ENCODE data around the gene ZNF71. TPM values are rescaled to one million over a fixed set of nuclear protein-coding genes. Genes with fewer than 3 reads are reported as not detected.
A peak's percentile ranks its signal among the peaks of the same experiment; 100 is the strongest.

The ZNF71 gene
- total RNA-seq, 1 donor from 2014 or later = 10.0 TPM

DNA sequence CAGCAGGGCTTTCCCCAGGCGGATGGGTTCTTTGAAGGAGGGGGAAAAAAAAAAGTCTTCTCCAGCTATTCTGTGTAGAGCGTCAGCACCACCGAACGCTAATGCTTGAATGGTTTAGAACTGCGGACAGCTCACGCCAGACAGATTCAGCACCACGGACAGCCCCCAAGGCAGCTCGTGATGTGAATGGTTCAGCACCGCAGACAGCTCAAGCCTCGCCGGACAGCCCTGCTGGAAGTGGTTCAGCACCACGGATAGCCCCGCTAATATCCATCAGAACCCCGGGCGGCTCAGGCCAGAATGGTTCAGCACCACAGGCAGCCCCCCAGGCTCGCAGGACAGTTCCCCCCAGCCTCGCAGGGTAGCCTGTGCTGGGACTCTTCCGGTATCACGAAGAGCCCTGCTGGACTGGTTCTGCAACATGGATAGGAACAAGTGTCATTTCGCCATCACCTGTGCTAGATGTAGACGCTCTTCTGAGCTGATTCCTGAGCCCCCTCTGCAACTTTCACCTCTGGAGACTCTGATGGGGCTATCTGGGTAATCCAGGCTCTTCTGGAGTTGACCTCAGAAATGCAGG is 43.0 kb downstream of the ZNF71 start:
- no peaks in the 10 kb centered on the region for H3K4me1 Mint-ChIP-seq (ENCODE audit: low read depth)
- TF ChIP-seq, protein P1, sequence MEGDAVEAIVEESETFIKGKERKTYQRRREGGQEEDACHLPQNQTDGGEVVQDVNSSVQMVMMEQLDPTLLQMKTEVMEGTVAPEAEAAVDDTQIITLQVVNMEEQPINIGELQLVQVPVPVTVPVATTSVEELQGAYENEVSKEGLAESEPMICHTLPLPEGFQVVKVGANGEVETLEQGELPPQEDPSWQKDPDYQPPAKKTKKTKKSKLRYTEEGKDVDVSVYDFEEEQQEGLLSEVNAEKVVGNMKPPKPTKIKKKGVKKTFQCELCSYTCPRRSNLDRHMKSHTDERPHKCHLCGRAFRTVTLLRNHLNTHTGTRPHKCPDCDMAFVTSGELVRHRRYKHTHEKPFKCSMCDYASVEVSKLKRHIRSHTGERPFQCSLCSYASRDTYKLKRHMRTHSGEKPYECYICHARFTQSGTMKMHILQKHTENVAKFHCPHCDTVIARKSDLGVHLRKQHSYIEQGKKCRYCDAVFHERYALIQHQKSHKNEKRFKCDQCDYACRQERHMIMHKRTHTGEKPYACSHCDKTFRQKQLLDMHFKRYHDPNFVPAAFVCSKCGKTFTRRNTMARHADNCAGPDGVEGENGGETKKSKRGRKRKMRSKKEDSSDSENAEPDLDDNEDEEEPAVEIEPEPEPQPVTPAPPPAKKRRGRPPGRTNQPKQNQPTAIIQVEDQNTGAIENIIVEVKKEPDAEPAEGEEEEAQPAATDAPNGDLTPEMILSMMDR (IDR thresholded peaks at IDR 0.05) = no peak
- no peaks in the 10 kb centered on the region for H3K36me3 Mint-ChIP-seq (ENCODE audit: low read depth)
- H3K27me3 Mint-ChIP-seq (ENCODE audit: low read depth) = no peaks in the 10 kb centered on the region
- H3K9me3 Mint-ChIP-seq (ENCODE audit: low read depth) = peaks cover 45% of the 10 kb centered on the region
- no peak overlapping the region for H3K27ac Mint-ChIP-seq (ENCODE audit: unreplicated experiment)
- no peak overlapping the region for H3K4me3 Mint-ChIP-seq (ENCODE audit: unreplicated experiment)
- DNase-seq (ENCODE audit: low spot score) = no peak

DNA sequence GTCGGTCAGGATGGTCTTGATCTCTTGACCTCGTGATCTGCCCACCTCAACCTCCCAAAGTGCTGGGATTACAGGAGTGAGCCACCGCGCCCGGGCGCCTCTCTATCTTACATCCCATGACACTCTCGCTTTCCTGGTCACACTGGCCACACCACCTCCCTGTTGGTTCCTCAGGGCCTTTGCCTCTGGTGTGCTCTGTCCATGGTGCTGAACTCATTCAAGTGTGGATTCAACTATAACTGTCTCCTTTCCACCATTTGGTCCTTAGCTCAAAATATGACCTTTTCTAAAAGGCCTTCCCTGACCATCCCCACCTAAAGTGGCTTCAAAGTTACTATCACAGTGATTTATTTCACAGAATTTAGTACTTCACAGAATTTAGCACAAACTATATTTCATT is 44.1 kb downstream of the ZNF71 start:
- H3K27ac Mint-ChIP-seq (ENCODE audit: unreplicated experiment) = no peak overlapping the region
- H3K9me3 Mint-ChIP-seq (ENCODE audit: low read depth) = peaks cover 41% of the 10 kb centered on the region
- H3K36me3 Mint-ChIP-seq (ENCODE audit: low read depth) = no peaks in the 10 kb centered on the region
- no peaks in the 10 kb centered on the region for H3K4me1 Mint-ChIP-seq (ENCODE audit: low read depth)
- TF ChIP-seq, protein P1 (IDR thresholded peaks at IDR 0.05) = no peak
- H3K4me3 Mint-ChIP-seq (ENCODE audit: unreplicated experiment) = no peak overlapping the region
- no peaks in the 10 kb centered on the region for H3K27me3 Mint-ChIP-seq (ENCODE audit: low read depth)
- no peak for DNase-seq (ENCODE audit: low spot score)

DNA sequence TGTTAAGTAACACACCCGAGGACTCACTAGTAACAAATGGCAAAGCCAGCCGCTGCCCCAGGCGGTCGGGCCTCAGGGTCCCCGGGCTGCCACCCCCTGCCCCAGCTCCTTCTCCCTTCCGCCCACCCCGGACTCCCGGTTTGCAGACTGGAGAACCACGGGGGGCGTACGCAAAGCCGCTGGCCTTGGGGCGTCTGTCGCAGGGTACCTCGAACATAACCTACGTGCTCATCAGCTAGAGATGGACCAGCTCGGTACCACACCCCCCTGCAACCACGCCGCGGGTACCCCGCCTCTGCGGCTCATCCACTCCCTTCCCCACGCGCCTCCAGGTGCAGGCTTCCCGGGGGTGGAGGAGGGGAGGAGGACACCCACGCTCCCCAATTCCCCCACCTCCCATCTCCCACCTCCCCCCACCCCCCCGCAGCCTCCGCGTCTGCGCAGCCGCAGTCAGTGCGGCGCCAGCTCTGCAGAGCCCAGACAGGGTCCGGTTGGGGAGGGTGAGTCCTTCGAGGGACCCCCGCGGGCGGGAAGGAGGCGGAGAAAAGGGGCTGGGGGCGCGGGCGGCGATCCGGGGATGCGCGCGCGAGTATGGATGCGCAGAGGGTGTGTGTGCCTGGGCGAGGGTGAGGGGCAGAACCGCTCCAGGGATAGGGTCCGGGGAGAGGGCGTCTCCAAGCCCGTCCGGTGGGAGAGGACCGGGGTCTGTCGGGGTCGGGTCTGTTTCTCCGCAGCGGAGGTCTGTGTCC is 47.8 kb downstream of the ZNF71 start, which contains the start of gene SMIM17:
SMIM17 (plus strand) TSS at position 449 of the 749 bp plus-strand sequence. CDS start 2,509 bp downstream, outside the sequence.
- Mint-ChIP-seq H3K27ac (ENCODE audit: unreplicated experiment) (no peak within 1 kb of the TSS), H3K36me3 (ENCODE audit: low read depth) (peaks cover 4% of the 10 kb centered on the region), H3K9me3 (ENCODE audit: low read depth) (peaks cover 50% of the 10 kb centered on the region), H3K27me3 (ENCODE audit: low read depth) (no peaks in the 10 kb centered on the region), H3K4me3 (ENCODE audit: unreplicated experiment) (no peak within 1 kb of the TSS), H3K4me1 (ENCODE audit: low read depth) (no peaks in the 10 kb centered on the region)
- TF ChIP-seq, protein P1 (IDR thresholded peaks at IDR 0.05) = no peak
- no peak for DNase-seq (ENCODE audit: low spot score)

DNA sequence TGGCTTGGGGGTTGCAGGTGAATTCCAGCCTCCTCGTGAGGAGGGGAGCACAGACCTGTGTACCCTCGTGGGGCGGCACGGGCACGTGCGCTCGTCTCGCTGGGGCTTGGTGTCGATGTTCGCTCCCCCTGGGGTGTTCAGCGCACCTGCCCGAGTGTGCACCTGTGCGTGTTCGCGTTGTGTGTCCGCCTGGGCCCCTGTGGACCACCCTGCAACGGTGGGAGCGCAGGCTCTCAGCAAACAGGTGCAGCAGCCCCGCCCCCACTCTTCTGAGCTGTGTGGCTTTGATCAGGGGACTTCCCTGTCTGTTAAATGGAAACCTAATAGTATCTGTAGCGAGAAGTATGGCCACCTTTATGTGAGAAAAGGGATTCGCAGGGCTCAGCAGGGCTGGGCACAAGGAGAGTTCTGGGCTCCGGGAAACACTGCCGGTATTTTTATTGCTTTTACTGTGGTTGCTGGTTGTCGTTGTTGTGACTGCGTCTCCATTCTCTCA is 48.4 kb downstream of the ZNF71 start:
- peak; percentile 89 for DNase-seq (ENCODE audit: low spot score)
- TF ChIP-seq, protein P1 (IDR thresholded peaks at IDR 0.05) = no peak
- Mint-ChIP-seq H3K9me3 (ENCODE audit: low read depth) (peaks cover 53% of the 10 kb centered on the region), H3K27ac (ENCODE audit: unreplicated experiment) (no peak overlapping the region), H3K4me3 (ENCODE audit: unreplicated experiment) (no peak overlapping the region), H3K4me1 (ENCODE audit: low read depth) (no peaks in the 10 kb centered on the region), H3K27me3 (ENCODE audit: low read depth) (no peaks in the 10 kb centered on the region), H3K36me3 (ENCODE audit: low read depth) (peaks cover 8% of the 10 kb centered on the region)

DNA sequence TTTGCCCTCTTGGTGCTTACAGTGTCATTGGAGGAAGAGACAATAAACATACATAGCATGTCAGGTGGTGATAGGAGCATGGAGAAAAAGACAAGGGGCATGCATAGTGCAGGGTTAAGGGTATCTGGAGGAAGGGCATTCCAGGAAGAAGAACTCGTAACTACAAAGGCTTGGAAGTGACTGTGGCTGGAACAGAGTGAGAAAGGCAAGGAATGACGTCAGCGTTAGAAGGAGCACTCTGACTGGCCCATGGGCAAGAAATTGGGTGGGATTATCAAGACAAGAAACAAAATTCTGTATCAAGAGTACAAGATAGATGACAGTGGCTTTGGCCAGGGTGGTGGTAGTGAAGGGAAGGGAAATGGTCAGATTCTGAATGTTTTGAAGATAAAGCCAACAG is 59.0 kb downstream of the ZNF71 start:
- TF ChIP-seq, protein P1 (IDR thresholded peaks at IDR 0.05) = no peak
- Mint-ChIP-seq H3K9me3 (ENCODE audit: low read depth) (peaks cover 45% of the 10 kb centered on the region), H3K36me3 (ENCODE audit: low read depth) (peaks cover 3% of the 10 kb centered on the region), H3K4me1 (ENCODE audit: low read depth) (no peaks in the 10 kb centered on the region), H3K27me3 (ENCODE audit: low read depth) (no peaks in the 10 kb centered on the region), H3K27ac (ENCODE audit: unreplicated experiment) (no peak overlapping the region), H3K4me3 (ENCODE audit: unreplicated experiment) (no peak overlapping the region)
- DNase-seq (ENCODE audit: low spot score) = no peak
